Measurements from ENCODE around the gene FEM1A.

The FEM1A gene

DNA sequence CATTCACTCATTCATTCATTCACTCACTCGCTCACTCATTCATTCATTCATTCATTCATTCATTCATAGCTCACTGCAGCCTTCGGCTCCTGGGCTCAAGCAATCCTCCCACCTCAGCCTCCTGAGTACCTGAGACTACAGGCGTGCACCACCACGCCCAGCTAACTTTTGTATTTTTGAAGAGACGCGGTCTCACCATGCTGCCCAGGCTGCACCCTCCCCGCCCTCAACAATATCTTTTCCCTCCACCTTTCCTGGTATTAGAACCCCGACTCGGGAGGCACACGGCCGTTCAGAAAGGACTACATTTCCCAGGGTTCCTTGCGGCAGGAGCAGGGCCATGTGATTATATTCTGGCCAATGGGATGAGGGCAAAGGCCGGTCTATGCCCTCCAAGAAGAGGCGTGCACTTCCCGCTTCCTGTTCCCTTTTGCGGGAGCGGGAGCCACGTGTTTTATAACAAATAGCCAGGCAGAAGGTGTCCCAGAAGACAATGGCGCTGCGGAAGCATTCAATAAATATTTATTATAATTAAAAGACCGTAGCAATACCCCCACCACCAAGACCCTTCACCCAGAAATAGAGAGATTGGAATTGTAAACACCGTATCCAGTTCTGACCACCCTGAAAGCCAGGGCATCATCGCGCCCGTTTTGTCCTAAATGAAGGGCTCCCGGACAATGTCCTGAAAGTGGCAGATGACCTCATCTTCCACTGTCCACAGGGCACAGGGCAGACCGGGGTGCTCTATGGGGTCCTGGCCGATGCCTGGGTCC is 24.1 kb downstream of the FEM1A start:
- TF ChIP-seq, protein P1, sequence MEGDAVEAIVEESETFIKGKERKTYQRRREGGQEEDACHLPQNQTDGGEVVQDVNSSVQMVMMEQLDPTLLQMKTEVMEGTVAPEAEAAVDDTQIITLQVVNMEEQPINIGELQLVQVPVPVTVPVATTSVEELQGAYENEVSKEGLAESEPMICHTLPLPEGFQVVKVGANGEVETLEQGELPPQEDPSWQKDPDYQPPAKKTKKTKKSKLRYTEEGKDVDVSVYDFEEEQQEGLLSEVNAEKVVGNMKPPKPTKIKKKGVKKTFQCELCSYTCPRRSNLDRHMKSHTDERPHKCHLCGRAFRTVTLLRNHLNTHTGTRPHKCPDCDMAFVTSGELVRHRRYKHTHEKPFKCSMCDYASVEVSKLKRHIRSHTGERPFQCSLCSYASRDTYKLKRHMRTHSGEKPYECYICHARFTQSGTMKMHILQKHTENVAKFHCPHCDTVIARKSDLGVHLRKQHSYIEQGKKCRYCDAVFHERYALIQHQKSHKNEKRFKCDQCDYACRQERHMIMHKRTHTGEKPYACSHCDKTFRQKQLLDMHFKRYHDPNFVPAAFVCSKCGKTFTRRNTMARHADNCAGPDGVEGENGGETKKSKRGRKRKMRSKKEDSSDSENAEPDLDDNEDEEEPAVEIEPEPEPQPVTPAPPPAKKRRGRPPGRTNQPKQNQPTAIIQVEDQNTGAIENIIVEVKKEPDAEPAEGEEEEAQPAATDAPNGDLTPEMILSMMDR (IDR thresholded peaks at IDR 0.05): no peak

DNA sequence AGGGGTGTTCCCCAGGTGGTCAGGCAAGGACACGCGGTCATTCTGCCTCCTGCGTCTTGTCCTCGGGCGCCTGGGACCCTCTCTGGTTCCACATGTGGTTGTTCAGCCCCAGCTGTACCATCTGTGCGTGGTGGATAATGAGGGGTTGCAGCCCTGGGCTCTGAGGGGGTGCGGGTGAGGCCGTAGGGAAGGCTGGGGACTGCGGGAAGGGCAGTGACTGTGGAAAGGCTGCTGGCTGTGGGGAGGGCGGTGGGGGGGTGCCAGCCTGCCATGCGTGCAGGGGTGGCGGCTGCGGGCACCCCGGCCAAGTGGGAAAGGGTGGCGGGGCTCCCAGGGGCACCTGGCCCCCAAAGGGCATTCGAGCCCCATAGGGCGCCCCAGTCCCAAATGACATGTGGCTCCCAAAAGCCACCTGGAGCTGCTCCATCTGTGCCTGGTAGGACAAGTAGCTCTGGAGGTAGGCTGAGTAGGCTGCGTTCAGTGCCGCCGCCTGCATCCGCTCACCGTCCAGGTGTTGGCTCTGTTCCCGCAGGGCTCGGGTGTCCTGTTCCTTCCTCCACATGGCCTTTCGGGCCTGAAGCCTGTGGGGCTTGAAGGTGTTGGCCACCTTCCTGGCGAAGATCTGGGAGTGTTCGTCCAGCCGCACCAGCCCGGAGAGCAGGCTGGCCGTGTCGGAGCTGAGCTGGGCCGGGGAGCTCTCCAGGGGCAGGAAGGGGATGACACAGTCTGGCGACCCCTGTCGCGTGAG is 24.8 kb downstream of the FEM1A start:
- TF ChIP-seq, protein P1 (IDR thresholded peaks at IDR 0.05): no peak

DNA sequence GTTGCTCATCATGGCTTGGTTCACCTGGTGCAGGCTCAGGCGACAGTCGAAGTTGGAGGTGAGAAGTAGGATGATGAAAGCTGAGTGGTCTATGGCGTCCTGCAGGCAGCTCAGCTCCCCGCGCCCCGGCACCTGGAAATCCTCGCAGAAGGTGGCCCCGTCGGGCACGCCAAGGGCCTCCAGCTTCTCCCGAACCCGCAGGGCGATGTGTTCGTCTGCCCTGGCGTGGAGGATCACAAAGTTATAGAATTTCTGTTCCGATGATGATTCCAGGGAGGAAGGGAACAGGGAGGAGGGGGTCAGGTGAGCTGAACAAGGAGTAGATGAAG is 25.4 kb downstream of the FEM1A start:
- TF ChIP-seq, protein P1 (IDR thresholded peaks at IDR 0.05): no peak

DNA sequence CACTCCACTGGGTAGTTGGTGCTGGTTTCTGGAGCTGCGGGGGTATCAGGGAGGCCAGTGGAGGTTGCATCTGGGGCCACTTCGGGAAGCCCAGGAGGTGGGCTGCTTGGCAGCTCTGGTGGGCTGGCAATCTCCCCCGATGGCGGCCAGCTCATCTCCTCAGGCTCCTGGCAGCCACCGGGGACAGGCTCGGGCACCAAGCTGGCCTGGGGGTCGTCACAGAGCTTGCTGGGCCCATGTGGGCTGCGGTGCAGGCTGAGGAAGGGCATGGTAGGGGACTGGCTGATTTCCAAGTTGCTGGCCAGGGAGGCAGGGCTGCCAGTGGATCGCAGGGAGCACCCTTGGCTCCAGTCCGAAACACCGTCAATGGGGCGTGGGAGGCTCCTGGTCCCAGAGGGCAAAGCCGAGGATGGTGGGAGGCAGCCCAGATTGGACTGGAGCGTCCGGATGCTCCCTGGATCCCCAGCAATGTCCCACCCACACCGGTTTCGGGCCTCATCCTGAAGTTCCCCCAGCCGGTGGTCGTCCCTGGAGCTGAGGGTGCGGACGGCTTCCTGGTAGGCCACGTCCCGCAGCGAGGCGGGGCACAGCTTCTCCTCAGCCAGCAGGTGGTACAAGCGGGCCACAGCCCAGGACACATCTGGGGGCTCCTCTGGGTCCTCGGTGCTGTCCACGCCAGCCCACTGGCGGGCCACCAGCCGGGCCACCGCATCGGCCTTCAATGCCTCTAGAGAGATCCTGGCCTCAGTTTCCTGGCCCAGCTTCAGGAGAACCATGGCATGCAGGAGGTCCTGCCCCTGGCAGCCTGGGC is 26.1 kb downstream of the FEM1A start:
- TF ChIP-seq, protein P1 (IDR thresholded peaks at IDR 0.05): no peak

DNA sequence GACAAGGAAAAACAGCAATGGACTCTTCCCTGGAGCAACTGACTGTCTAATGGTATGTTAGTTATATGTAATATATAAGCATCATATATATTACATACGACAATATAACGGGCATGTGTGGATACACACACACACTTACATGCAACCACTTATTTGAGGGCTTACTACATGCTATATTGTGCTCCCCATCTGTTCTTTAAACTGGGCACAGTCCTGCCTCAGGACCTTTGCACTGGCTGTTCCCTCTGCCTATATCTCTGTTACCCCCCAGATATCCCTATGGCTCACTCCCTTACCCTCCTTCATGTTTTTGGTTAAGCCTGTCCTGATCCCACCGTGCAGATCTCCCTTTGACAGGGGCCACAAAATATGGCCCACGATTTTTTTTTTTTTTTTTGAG is 29.7 kb downstream of the FEM1A start:
- TF ChIP-seq, protein P1 (IDR thresholded peaks at IDR 0.05): no peak

DNA sequence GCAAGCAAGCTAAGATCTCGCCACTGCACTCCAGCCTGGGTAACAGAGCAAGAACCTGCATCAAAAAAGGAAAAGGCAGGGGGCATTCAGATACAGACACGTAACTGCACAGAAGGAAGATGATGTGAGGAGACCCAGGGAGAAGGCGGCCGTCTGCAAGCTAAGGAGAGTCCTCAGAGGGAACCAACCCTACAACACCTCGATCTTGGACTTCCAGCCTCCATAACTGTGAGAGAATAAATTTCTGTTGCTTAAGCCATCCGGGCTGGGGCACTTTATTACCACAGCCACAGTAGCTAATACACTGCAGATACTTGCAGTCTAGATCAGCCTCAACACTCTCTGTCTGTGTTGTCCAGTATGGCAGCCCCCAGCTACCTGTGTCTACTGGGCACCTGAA is 32.0 kb downstream of the FEM1A start:
- TF ChIP-seq, protein P1 (IDR thresholded peaks at IDR 0.05): no peak

DNA sequence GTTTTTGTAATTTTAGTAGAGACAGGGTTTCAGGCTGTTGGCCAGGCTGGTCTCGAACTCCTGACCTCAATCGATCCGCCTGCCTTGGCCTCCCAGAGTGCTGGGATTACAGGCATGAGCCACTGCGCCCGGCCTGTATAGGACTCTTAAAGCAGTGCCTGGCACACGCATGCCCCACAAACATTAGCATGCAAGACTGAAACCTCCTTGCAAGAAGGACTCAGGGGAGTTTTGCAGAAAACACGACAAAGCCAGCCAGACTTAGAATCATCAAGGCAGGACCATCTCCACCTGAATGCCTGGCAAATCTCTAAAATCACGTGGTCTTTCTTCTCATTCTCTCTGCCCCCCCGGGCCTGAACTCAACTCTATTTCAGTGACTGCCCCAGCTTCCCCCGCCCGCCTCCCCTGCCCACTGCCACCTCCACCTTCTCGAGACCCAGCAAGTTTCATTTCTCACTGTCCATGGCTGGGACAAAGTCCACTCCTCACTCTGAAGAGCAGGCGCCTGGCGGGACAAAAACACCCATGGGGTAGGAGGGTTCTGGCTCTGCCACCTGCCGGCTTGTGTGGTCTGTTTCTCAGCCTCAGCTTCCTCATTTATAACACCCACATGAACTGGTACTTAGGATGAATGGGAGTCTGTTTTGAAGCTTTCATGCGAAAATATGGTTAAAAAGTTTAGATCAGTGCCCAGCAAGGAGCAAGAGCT is 37.6 kb downstream of the FEM1A start:
- TF ChIP-seq, protein P1 (IDR thresholded peaks at IDR 0.05): no peak
